ENCODE data around the gene NOP9.
"Not testable (repeated sequence)": the region's sequence is repeated elsewhere in the genome, so short reads cannot be mapped to it uniquely, and the experiment has no call there.

The NOP9 gene

GRCh38 chr14:24349742-24350141 lies 50.1 kb downstream of the NOP9 start:
- DNase-seq (ENCODE audit: low read depth) = no peak

- DNase-seq (ENCODE audit: low read depth) = no peak
Measured at GRCh38 chr14:24351517-24351916, 51.9 kb downstream of the NOP9 start.

DNA sequence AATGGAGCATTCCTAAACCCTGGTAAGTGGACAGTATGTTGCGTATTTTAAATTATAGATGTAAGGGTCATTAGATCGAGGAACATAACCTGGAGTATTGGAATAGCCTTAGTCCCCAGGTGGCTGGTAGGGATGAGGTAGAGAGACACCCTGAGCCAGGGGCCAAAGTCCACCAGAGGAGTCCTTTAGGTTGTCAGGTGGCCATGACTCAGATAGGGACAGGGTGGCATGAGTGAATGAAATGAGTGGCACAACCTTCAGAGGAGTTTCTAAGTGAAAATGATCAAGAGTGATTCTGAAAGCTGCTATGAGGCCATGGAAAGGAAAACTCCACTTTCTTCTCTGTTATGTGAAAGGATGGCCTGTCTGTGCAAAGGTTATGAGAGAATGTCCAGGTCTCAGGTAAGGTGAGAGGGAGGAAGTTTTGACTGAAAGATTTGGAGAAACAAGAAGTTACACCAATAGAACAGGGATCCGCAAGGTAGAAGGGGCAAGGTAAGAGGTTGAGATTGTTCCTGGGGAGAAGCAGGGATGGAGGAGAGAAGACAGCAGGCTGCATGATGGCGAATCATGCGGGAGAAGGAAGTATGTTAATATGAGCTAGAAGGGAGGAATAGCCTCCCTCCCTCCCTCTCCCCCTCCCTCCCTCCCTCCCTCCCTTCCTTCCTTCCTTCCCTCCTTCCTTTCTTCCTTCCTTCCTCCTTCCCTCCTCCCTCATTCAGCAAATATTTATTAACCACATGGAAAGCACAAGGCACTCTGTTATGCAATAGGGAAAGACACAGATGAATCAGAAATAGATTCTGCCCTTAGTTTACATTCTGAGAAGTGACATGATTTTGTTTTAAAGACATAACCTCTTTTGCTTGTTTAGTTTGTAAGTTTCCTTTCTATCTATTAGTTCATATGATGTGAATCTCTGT lies 54.2 kb downstream of the NOP9 start:
- DNase-seq (ENCODE audit: low read depth) = no peak

GRCh38 chr14:24354482-24354825 lies 54.8 kb downstream of the NOP9 start:
- DNase-seq (ENCODE audit: low read depth) = not testable (repeated sequence)

DNA sequence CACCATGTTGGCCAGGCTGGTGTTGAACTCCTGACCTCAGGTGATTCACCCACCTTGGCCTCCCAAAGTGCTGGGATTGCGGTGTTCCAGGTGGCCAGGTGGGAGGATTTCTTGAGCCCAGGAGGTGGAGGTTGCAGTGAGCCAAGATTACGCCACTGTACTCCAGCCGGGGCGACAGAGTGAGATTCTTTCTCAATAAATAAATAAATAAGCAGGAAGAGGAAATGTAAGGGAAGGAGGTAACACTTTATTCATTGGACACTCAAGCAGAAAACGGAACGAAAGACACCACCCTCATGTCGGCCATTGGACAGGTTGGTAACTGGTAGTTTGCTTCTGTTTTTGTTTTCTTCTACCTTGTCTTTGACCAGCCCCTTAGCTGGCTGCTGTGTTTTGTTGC lies 55.4 kb downstream of the NOP9 start:
- no peak for DNase-seq (ENCODE audit: low read depth)

- no peak for DNase-seq (ENCODE audit: low read depth)
Measured at GRCh38 chr14:24356208-24356607, 56.6 kb downstream of the NOP9 start.
